Testis (tissue), 2 donors: ENCODE measurements around the gene VEGFD.

Experiments
- POLR2A ChIP-seq: fragments of 450-650 bp; IDR thresholded peaks from one replicate; pipeline ENCODE4 v1.6.1; 2017; ENCODE audit warnings: antibody characterized with exemption, mild to moderate bottlenecking, moderate library complexity
- TF ChIP-seq, protein P1 (sequence below), 3 experiments: fragments of 450-650 bp in 2 of 3; fragments of 200-600 bp in 1 of 3; sonication (generic) in 1 of 3; IDR thresholded peaks; one replicate each; pipeline ENCODE4 v1.5.1; 2016 to 2019; ENCODE audit warnings: antibody characterized with exemption in 3 of 3, mild to moderate bottlenecking in 2 of 3, moderate library complexity in 1 of 3

DNA sequence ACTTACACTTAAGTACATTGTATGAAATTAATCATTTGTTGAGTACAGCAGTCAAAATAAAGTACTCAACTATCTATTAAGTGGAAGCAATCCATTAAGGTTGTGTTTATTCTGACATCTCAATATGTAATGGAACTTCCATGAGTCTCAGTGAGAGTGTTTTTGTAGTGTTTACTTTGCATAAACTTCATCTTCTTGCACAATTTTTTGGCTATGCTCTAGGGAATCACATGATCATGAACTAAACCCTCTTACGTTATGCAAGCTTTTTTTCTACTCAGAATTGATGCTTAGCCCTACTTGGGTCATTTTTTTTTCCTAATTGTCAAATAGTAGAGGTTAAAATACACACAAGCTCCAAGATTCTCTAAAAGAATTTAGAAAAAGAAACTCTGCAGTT is 27.8 kb downstream of the VEGFD start:
- TF ChIP-seq, protein P1, sequence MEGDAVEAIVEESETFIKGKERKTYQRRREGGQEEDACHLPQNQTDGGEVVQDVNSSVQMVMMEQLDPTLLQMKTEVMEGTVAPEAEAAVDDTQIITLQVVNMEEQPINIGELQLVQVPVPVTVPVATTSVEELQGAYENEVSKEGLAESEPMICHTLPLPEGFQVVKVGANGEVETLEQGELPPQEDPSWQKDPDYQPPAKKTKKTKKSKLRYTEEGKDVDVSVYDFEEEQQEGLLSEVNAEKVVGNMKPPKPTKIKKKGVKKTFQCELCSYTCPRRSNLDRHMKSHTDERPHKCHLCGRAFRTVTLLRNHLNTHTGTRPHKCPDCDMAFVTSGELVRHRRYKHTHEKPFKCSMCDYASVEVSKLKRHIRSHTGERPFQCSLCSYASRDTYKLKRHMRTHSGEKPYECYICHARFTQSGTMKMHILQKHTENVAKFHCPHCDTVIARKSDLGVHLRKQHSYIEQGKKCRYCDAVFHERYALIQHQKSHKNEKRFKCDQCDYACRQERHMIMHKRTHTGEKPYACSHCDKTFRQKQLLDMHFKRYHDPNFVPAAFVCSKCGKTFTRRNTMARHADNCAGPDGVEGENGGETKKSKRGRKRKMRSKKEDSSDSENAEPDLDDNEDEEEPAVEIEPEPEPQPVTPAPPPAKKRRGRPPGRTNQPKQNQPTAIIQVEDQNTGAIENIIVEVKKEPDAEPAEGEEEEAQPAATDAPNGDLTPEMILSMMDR (IDR thresholded peaks at IDR 0.05), result no peak
- TF ChIP-seq POLR2A, result no peak
